GM19240 (cell line): ENCODE results near the gene PEAK1.
"Not testable (repeated sequence)": the region's sequence is repeated elsewhere in the genome, so short reads cannot be mapped to it uniquely, and the experiment has no call there.

Experiments used
- DNase-seq: peaks from one replicate; pipeline ENCODE4 v3.0.0; 2011; ENCODE audit warnings: low spot score; ENCODE audit not compliant: insufficient read length

Gene PEAK1

DNA sequence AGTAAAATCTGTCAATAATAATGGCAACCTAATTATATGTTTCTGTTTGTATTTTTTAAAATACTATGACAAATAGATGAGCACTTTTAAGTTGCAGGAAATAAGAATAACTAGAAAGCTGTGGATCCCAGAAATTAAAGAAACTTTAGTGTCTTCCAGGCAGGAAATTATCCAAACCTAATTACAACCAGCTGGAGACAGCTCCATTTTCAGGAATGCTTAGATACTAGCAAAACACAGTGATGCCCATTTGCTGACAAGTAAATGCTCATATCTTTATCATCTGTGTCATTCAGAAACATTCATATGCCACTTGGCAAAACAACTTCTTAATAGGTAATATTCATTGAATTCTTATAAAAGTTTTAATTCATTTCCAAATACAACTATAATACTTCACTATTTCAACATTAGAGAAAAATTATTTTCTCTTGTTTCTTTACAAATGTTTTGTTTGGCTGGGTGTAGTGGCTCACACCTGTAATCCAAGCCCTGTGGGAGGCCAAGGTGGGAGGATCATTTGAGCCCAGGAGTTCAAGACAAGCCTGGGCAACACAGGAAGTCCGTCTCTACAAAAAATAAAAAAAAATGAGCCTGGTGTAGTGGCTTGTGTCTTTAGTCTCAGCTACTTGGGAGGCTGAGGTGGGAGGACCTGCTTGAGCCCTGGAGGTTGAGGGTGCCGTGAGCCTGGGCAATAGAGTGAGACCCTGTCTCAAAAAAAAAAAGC, 179.9 kb downstream of the PEAK1 start:
- DNase-seq, result no peak

DNA sequence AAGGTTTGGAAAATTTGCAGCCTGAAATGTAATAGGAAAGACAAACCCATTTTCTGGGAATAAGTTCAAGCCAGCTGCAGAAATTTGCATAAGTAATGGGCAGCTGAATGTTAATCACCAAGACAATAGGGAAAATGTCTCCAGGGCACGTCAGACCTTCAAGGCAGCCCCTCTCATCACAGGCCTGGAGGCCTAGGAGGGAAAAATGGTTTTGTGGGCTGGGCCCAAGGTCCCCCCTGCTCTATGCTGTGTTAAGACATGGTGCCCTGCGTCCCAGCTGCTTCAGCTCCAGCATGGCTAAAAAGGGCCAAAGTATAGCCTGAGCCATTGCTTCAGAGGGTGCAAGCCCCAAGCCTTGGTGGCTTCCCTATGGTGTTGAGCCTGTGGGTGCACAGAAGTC, 184.3 kb downstream of the PEAK1 start:
- DNase-seq, result no peak

DNA sequence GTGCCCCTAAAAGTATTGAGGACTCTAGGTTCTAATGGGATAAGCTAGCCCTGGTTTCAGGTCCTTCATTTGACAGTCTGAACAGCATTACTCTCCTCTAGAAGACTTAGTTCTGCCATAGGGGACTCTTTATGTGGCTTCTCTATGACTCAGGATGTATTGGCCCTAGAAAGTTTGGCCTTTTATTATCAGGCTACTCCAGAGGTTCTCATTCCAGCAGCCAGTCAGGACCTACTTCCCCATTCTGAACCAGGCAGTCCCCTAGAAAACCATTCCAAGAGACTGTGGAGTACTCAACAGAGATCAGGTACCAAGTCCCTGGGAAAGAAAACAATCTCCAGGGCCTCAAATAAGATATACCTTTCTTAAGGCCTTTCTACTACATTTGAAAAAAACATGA, 191.1 kb downstream of the PEAK1 start:
- no peak for DNase-seq

DNA sequence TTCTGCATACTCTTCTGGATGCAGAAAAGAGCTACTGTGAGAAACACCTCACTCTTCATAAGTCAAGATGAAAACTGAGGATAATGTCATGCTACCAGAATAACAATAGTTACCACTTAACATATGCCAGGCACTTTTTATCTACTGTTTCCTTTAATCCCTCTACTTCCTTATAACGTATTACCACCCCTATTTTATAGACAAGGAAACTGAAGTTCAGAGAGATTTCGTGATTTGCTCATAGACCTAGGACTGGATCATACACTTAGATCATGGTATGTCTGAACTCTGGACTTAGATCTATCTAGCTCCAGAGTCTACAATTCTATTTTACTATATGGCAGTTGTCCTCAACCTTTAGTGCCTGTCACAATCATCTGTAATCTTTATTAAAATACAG, 193.3 kb downstream of the PEAK1 start:
- no peak for DNase-seq

DNA sequence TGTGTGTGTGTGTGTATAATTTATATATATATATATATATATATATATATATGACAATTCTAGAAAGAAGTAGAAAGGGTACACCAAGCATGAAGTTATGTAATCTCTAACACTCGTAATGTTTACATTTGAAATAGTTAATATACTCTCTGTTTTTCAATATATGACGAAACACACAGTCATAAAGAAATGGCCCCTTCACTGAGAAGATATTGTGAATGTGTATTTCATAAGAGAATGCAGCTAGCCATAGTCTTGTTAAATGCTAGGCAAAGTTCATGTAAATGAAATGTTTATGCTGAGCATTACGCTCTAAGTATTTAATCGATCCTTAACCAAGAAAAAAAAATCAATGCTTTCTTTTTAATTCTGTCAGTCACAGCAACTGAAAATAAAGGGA, 194.3 kb downstream of the PEAK1 start:
- DNase-seq, result no peak

DNA sequence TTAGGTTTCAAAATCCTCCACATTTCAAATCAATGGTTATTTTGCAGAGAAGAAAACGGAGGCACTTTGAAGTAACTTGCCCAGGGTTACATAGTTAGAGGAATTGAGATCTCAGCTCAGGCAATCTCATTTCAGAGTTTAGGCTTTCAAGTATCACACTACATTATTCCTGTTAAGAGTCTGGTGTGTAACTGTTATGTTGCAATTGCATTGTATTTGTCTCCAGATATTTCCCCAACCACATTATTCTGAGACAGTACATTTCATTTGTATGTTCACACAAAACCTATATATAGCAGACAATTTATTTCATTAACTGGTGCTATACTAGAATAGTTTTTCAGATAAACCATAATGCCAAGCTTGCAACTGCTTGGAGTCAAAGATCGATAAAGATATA, 194.8 kb downstream of the PEAK1 start:
- DNase-seq, result no peak

DNA sequence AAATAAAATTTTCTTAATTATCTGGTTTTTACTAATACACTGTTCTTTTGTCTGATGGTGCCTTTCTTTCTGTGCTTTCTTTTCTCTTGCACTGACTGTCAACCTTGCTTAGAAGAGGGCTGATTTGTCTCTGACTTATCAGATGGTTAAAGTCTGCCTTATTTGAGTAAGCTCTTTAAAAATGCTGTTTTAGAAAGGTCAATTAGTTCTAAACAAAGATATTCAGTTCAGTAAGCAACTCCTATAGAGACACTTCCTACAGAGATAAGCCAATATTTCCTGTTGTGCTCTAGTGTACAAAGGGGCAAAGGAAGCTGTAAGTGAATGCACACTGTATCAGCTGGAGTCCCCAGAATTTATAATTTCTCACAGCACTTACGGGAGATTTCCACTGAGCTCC, 195.6 kb downstream of the PEAK1 start:
- no peak for DNase-seq

DNA sequence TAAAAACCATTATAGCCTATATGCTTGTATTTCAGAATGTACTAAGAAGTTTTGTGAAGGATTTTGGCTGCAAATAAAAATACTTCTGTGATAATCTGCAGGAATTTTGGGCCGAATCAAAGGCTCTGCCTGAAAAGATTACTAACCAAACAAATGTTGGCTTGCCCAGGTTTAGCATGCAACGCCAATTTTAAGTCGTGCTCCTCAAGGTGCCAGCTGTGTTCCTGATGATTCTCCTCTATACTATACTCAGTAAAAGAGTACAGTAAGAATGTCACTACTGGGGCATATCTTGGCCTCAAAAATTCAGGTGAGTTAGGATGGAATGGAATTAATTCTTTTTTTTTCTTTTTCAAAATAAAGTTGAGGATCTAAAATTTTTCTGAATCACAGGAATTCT, 198.2 kb downstream of the PEAK1 start:
- DNase-seq, result no peak

DNA sequence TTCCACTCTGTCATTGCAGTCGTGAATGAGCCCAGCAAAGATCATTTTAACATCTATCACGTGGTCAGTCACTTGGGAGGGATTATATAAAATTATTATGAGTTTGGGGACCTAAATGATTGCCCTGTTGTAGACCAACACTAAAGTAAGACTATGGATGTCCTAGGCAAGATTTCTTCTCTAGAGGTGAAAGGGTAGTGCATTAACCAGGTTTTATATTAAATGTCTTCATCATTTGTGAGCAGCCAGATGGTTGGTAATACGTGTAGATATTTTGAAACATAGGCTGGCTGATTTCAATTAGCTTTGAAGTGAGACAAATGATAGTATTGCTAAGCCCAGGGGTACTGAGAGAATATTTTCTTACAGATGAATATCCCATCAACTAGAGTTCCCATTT, 198.7 kb downstream of the PEAK1 start:
- DNase-seq, result no peak

DNA sequence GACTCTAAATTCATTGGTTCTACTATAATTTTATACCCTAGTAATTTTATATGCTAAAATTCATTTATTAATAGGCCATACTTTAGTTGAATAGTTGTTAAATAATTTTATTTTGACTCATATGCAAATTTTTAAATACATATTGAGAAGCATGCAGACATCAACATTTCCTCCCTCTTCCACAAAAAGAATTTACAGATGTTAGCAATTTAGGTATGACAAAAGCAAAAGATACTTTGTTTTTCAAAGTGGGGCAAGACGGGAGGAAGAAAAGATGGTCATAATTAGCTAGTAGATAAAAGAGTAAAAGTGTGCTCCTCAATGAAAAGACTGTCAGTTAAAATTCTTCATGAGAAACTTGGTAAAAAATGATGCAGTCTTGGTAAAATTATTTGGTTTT, 200.1 kb downstream of the PEAK1 start:
- no peak for DNase-seq

DNA sequence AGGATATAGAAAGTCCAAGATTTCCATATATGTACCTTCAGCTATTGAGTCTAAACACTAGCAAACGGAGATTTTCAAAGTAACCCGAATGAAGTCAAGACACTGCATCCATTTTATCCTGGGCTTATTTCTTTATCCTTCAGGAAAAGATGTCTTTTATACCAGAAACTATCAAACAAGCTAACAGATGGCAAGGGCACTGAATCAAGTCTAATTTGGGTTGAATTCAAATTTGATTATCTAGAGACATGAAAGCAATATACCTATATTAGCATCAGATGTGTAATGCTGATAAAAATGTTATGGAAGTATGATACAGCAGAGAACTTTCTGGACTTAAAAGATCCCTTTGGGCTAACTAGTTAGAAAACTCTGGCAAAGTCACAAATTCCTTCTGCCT, 210.7 kb downstream of the PEAK1 start:
- no peak for DNase-seq

DNA sequence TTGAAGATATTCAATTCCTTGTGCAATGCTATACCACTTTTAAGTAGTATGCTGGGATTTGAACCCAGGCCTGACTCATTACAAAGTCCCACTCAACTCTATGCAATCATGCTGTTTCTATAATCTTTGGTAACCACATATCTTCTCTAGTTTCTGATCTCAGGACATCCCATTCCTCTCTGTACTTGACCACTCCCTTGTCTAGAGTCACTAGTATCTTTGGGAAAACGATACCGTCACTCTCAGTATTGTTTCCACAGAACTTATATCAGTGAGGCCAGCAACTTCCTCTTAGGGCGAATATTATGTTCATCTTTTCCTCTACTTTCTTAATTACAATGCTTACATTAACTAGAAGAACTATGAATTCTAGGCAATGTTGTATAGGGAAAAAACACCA, 211.7 kb downstream of the PEAK1 start:
- no peak for DNase-seq

DNA sequence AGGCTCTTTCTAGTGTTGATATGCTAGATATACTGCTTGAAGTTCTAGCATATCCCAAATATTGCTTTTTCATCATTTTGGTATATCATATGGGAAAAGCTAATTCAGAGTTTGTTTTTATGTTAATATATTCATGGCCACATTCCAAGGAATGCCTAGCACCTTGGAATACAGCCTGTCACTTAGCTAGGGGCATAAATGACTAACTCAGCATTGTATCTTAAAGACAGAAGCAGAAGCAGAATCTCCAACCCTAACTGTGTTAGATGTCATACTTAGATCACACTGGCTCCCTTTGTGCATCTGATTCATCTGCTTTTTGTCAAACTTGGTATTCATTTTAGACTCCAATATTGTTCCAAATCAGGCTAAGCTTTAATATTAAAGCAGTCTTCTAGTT, 218.2 kb downstream of the PEAK1 start:
- no peak for DNase-seq

DNA sequence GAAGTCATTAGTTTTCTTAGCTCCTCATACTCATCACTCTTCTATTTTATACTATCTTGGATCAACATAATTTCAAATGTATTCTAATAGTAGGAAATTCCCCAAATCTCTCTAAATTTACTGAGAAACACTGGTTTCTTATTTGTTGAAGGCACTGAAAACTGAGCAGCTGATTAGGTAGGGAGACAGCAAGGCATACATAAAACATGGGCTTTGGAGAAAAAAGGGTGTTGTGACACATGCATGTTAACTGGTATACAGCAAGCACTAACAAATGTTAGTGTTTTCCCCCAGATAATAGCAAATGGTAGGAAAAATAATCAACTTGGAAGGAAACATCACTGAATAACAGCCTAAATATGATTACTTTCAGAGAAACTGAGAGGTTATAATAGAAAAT, 223.5 kb downstream of the PEAK1 start:
- no peak for DNase-seq

DNA sequence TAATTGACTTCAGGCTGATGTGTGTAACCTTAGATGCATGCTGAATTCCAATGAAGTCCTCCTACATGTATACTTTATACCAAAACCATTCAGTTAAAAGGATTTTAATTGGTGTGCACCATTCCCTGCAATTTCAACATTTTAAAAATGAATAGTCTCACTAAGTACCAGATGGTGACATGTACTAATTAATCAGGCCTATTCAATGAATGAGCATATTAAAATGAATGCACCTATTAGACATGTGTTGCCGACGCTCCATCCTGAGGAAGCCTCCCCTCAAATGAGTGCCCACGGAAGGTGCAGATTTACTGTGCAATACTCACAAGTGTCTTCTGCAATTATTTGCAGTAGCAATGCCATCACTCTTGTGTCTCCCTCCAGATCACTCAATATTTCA, 224.3 kb downstream of the PEAK1 start:
- no peak for DNase-seq

DNA sequence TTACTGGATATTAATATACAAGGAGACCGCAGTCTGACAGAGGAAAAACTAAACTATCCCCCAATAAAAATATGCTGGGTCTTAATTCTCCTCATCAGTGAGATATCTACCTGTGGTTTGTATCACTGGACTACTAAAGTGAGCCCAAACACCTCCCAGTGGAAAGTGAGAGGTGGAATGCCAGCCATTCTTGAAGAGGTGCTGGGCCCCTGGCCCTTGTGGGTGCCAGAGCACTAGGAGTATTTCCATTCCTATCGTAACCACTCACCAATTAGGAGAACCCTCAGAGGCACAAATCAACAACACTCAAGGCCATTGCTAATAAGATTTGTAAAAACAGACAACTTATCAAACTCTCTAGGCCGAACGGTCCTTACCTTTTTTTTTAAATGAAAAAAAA, 227.5 kb downstream of the PEAK1 start:
- DNase-seq, result no peak

DNA sequence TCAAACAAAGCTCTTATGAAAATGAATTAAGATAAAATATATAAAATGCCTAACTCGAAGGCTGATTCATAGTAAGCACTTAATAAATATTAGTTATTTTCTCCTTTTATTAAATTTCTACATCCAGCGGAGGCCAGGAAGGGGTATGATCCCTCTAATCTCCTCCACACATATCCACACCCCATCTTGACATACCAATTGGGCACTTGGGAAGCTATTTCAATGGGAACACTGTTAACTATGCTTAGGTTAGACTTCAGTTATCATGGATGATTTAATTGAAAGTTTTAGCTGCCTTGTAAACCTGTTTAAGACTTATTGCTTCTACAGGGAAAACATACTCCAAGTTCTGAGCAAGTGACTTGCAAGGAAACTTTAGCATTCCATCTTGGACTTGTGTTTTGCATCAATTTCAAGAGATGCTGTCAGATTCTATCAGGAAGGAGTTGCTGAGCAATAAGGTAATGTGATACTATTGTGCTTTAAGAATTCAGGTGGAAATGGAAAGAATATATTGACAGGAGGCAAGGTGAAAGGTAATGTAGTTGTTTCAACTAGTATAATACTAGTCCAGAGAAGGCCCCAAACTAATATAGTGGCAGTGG, 228.6 kb downstream of the PEAK1 start:
- DNase-seq, result no peak

DNA sequence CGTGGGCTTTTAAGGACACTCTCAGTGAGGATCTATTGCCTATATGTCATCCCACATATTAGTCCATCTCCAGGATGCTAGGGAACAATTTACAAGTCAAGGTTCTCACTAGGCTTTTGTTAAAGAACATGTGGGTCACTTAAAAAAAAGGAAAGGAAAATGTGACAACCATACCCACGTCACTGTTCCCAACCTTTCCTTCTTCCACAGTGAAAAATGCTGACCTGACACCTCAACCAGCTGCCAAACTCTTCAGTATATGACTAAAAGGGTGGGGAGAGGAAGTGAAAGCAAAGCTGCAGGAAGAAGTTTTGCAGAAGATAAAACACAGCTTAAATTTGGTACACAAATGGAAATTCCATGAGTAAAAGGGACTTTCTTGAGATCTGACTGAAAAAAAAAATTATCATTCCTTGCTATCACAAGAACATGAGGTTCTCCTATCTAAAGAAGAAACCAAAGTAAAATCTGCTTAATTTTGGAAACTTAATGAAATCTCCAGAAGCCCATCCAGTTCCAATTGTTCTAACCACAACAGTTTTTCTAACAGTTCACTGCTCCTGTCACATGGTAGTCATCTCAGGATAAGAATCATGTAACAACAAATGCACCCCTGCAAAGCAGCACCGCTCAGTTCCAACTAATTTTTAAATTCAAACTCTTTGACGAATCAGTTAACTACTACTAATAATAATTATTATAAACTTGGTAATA, 232.0 kb downstream of the PEAK1 start:
- no peak for DNase-seq

DNA sequence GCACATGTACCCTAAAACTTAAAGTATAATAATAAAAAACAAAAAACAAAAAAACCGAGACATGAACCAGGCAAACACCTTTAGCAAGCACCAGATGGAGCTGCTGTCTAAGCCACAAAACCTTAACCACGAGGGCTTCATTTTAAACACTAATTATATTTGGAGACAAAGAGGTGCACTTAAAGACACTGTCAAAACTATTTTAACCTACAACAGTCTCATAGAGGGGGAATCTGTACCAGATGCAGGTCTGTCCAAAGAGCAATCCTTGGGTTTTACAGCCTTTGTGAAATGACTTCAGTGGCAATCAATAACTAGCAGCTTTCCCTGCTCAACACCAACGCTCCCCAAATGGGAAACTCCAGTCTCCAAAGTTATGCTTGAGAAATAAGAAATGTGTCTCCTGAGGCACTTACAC, 233.3 kb downstream of the PEAK1 start:
- DNase-seq, result no peak

DNA sequence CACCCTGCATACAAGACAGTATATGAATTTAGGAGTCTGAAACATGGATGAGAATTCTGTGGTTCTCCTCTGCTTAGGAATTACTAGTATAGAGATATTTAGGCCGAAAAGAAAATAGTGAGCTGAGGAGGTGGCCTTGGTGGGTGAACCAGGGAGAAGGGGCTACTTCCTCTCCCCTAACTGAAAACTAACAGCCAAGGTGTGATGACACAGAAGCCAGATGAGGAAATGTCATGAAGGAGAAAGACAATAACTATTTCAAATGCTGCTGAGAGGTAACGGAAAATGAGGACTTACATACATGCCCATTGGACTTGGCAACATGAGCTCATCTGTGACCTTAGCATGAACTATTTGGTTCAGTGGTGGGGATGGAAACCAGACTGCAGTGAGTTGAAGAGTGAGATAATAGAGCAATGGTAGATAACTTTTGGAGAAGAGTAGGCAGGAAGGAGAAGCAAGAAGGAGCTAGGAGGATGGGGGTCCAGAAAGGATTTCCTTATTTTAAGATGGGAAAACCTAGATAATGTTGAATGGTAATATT, 234.6 kb downstream of the PEAK1 start:
- no peak for DNase-seq

DNA sequence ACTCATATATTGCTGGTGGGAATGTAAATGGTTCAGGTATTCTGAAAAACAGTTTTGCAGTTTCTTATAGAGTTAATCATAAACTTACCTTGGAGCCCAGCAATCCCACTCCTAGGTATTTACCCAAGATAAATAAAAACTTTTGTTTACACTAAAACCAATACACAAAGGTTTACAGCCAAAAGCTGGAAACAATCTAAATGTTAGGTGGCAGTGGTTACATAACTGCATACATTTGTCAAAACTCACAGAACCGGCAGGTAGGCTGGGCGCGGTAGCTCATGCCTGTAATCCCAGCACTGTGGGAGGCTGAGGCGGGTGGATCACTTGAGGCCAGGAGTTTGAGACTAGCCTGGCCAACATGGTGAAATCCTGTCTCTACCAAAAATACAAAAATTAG, 235.6 kb downstream of the PEAK1 start:
- not testable (repeated sequence) for DNase-seq

DNA sequence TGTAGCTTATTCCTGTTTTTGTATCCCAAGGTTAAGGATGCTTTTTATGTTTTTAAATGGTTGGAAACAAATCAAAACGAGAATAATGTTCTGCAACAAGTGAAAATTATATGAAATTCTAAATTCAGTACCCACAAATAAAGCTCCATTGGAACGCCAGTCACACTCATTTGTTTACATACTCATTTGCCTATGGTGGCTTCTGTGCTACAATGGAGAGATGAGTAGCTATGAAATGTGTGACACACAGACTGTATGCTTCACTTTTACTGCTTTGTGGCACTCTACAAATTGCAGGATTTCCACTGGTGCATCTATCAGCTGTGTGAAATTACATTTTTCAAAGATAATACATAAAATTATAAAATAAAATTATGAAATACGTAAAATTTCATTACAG, 236.8 kb downstream of the PEAK1 start:
- no peak for DNase-seq
